HG03457 (cell line): ENCODE data around the gene LBP.
"Not testable (repeated sequence)": the region's sequence is repeated elsewhere in the genome, so short reads cannot be mapped to it uniquely, and the experiment has no call there.

Experiments
- ATAC-seq: cut with Tn5 transposase; IDR thresholded peaks from one replicate; pipeline ENCODE4 v1.9.1; 2021; ENCODE audit warnings: moderate number of reproducible peaks; ENCODE audit not compliant: unreplicated experiment

Gene LBP

GRCh38 chr20:38346741-38347140 is 459 bp downstream of the LBP start:
- no peak for ATAC-seq

DNA sequence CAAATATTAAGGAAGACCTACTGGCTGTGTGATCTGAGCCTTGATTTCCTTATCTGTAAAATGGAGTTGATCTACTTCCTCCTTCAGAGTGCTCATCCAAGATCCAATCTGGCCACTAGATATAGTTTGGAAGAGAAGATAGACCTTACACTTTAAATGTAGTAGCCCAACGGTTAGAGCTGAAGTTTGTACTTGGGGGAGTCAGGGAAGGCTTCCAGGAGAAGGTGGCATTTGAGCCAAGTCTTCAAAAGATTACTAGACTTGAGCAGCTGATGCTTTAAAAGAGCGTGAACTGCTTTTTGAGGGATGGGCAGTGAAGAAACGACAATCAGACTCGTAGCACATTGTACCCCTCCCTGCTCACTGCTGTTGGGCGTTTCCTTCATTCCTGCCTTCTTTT is 3.6 kb downstream of the LBP start:
- ATAC-seq = no peak

- no peak for ATAC-seq
Observed at GRCh38 chr20:38350879-38351775, 4.8 kb downstream of the LBP start.

DNA sequence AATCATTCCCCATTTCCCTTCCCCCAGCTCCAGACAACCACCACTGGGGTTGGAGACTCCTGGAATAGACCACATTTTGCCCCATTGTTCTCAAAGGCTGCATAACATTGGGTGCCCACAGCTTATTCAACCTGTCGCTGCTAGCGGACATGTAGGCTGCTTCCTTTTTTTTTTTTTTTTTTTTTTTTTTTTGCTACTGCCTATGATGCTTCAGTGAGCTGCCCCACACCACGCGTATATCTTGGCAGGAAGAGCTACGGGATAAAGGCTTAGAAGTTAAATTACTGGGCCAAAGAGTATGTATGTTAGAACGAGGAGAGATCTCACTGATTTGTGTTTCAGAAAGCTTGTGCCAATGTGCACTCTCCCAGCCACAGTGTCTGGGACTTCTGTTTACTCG is 7.0 kb downstream of the LBP start:
- ATAC-seq = no peak

DNA sequence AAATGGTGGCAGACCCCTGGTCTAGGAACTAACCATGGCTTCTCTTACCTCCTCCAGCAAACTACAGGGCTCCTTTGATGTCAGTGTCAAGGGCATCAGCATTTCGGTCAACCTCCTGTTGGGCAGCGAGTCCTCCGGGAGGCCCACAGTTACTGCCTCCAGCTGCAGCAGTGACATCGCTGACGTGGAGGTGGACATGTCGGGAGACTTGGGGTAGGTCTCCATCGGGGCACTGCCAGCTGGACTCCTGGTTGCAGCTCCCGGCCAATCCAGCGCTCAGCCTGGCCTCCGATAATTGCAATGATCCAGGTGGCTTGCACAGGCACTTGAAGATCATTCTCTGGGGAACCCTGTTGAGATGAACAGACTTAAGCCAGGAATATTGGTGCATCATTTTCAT is 7.9 kb downstream of the LBP start:
- no peak for ATAC-seq

DNA sequence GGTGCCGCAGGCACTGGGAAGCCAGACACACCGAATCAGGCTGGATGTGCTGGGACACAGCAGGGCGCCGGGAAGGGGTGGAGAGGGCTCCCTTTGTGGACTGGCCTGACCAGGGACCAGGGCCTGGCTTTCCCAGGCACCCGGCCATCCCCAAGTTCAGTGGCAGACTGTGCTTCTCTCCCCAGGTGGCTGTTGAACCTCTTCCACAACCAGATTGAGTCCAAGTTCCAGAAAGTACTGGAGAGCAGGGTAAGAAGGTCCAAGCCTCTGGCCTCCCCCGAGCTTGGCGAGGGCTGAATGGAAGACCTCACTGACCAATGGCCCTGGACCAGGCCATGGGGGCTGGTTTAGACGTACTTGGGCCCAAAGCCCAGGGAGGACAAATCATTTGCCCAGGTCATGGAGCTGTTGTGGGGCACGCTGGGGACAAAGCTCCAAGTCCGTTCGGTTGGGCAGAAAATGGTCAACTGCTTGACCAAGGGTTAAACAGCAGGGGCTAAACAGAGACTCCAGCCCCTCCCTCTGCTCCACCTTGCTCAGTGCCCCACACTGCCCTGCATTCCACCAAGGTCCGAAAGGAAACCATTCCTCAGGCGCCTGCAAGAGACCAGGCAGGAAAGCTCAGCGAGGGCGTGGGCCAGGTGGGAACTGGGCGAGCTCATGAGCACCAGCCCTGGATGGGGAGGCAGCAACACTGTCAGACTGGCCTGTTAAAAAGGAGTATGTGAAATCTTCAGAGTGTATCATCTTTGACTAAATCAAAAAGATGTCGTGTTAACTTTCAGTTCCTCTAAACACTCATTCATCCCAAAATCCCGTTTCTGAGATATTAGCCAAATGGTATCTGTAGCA is 9.1 kb downstream of the LBP start:
- ATAC-seq = no peak

GRCh38 chr20:38357653-38358207 is 11.4 kb downstream of the LBP start:
- no peak for ATAC-seq

- ATAC-seq = no peak
Observed at GRCh38 chr20:38358556-38358955, 12.3 kb downstream of the LBP start.

DNA sequence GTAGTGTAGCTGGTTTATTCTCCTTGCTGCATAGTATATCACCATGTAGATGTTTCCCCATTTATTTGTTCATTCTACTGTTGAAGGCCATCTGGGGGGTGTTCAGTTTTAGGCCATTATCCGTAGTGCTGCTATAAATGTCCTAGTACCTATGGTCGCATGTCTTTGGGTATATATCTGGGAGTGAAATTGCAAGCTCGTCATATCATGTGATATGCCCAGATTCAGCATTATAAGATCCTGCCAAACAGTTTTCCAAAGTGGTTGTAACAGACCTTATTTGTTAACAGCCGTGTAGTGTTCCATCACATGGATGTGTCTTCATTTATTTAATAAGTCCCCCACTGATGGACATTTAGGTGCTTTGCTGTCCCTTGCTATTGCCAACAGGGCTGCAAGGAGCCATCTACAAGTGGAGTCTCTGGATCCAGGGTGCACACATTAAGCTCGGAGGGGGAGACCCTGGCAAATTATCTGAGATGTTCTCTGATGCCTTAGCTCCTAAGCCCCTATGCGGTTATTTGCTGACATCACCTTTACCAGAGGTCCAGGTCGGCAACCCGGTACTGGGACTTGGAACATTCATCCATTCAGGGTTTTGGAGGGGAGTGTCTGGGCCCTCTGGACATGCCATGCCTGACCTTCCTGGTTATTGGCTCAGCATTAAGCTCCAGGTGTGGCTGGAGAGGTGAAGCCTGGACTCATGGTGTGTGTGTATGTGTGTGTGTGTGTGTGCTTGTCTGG is 16.9 kb downstream of the LBP start:
- no peak for ATAC-seq

DNA sequence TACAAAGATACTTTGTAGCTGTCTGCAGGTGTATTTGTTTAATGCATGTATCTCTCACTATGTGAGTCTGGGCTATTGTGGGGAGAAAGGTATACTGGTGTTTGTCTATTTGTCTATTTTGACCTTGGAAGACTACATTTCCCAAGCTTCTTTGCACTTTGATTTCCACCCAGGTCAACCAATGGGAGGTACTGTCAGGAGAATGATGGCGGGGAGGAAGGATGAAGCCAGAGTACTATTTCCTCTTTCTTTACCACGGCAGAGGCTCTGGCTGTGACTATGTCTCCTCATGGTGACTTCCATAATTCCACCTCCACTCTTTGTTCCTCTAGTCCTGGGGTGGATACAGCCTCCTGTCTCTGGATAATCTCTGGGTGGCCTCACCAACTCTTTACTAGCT is 23.1 kb downstream of the LBP start:
- ATAC-seq = no peak

DNA sequence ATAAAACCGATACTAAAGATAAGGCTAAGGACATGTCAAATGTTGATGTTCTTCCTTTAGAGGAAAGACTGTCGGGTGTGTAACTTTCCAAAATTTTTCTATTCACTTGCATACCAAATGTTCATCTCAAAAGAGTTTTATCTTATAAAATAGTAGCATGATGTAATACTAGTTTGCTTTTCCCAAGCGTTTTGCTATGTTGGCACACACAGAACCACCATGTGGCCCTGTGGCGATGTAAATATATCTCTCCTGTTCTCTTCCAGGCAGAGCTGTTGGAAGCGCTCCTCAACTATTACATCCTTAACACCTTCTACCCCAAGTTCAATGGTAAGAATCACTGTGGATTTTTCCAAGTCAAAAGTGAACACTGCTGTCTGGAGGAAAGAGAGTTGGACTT is 26.5 kb downstream of the LBP start:
- ATAC-seq = no peak

- ATAC-seq = no peak
Observed at GRCh38 chr20:38373231-38373867, 27.1 kb downstream of the LBP start.

GRCh38 chr20:38373898-38374297 is 27.6 kb downstream of the LBP start:
- no peak for ATAC-seq

- no peak for ATAC-seq
Observed at GRCh38 chr20:38377039-38377685, 30.9 kb downstream of the LBP start.

GRCh38 chr20:38377838-38378237 is 31.6 kb downstream of the LBP start:
- ATAC-seq = not testable (repeated sequence)

DNA sequence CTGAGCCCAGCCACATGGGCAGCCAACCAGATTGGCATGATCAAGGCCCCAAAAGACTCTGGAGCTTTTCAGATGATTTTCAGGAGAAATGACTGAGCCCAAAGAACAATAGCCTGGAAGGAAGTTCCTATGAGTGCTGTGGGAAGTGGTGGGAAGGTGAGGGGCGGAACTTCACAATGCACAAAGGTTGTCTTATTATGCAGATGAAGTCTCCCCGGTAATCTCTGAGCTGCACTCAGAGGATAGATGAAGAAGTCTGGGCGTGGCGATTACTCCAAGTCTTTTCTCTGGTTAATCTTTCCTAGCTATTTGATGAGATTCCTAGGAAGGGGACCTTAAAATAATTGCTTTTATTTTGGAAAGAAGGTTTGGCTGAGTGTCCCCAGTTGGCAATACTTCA is 36.9 kb downstream of the LBP start:
- no peak for ATAC-seq

DNA sequence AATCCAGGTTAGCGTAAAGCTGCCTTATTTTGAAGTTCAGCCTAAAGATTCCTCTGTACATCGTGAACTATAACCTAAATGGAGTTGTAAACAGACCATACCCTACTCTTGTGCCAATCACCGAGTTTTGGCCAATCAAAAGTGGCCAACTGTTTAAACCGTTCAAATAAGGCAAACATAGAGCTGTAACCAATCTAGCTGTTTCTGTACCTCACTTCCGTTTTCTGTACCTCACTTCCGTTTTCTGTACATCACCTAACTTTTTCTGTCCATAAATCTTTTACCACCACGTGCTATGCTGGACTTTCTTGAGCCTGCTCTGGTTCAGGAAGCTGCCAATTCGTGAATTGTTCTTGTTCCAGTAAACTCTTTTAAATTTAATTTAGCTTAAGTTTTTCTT is 39.7 kb downstream of the LBP start:
- no peak for ATAC-seq

DNA sequence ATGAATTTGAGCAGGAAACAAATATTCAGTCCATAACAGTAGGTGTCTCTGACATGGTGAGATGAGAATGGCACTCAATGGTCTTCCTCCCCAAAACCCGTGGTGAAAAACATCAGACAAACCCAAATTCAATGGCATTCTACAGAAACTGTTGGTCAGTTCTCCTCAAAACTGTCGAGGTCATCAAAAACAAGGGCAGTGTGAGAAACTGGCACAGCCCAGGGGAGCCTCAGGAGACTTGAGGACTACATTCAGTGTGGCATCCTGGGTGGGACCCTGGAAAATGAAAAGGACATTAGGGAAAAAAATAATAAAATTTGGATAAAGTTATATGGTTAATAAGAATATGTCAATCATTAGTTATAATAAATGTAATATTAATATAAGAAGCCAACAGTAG is 40.6 kb downstream of the LBP start:
- ATAC-seq = no peak

DNA sequence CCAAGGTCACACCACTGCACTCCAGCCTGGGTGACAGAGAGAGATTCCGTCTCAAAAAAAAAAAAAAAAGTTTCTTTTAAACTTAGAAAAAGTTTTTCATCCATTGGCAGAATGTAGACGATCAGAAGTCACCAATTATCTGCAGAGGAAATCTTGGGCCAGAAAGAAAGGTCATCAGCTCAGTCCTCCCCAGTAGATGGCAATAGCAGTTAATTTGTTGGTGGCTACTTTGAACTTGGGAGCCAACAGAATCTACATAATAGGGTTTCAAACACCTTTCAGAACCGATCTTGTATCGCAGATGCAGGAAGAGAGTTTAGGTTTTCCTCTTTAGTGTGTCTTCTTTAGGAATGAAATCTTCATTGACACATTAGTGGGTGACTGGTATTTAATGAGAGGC is 41.7 kb downstream of the LBP start:
- ATAC-seq = no peak

DNA sequence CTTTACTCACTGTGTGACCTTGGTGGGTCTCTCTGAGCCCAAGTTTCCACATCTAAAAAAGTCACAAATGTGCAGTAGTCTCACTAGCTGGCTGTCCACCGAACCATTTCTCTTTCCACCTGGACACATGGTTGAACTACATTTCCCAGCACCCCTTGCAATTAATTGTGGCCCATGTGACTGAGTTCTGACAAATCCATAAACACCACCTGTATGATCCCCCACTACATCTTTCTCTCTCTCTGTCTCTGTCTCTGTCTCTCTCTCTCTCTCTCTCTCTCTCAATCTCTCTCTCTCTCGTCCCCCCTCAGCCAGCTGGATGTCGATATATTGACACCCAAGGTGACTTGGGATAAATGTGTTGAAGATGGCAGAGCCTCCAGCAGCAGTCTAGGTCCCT is 46.1 kb downstream of the LBP start:
- no peak for ATAC-seq
